NCI-H2227 (cell line): ENCODE data around the gene HLA-DOB.
"Not testable (repeated sequence)": the region's sequence is repeated elsewhere in the genome, so short reads cannot be mapped to it uniquely, and the experiment has no call there.

Experiments
- DNase-seq: peaks from one replicate; lab custom pipeline; 2025; ENCODE audit not compliant: unreplicated experiment; lab: John Stamatoyannopoulos, UW

The HLA-DOB gene

GRCh38 chr6:32815115-32815514 lies 1.7 kb downstream of the HLA-DOB start:
- no peak for DNase-seq

- no peak for DNase-seq
Measured at GRCh38 chr6:32814145-32814544, 2.7 kb downstream of the HLA-DOB start.

- DNase-seq, result no peak
Measured at GRCh38 chr6:32809171-32809570, 7.6 kb downstream of the HLA-DOB start.

- DNase-seq, result no peak
Measured at GRCh38 chr6:32807020-32807580, 9.7 kb downstream of the HLA-DOB start.

- not testable (repeated sequence) for DNase-seq
Measured at GRCh38 chr6:32805404-32805803, 11.4 kb downstream of the HLA-DOB start.

- no peak for DNase-seq
Measured at GRCh38 chr6:32803416-32803815, 13.4 kb downstream of the HLA-DOB start.

- no peak for DNase-seq
Measured at GRCh38 chr6:32799740-32800139, 17.1 kb downstream of the HLA-DOB start.

GRCh38 chr6:32799168-32799567 lies 17.6 kb downstream of the HLA-DOB start:
- no peak for DNase-seq

- peak; percentile 66 for DNase-seq
Measured at GRCh38 chr6:32796848-32797776, 19.7 kb downstream of the HLA-DOB start.

- no peak for DNase-seq
Measured at GRCh38 chr6:32794510-32794909, 22.3 kb downstream of the HLA-DOB start.

GRCh38 chr6:32792901-32793435 lies 23.8 kb downstream of the HLA-DOB start:
- no peak for DNase-seq

GRCh38 chr6:32790306-32790705 lies 26.5 kb downstream of the HLA-DOB start:
- DNase-seq, result no peak

GRCh38 chr6:32785781-32786533 lies 30.8 kb downstream of the HLA-DOB start:
- peak; percentile 62 for DNase-seq

GRCh38 chr6:32782923-32783322 lies 33.9 kb downstream of the HLA-DOB start:
- not testable (repeated sequence) for DNase-seq

GRCh38 chr6:32779036-32779435 lies 37.8 kb downstream of the HLA-DOB start:
- DNase-seq, result no peak

- DNase-seq, result no peak
Measured at GRCh38 chr6:32775071-32775470, 41.7 kb downstream of the HLA-DOB start.

GRCh38 chr6:32774426-32774825 lies 42.4 kb downstream of the HLA-DOB start:
- no peak for DNase-seq

- no peak for DNase-seq
Measured at GRCh38 chr6:32772656-32773055, 44.1 kb downstream of the HLA-DOB start.

GRCh38 chr6:32764048-32764447 lies 52.8 kb downstream of the HLA-DOB start:
- no peak for DNase-seq

- no peak for DNase-seq
Measured at GRCh38 chr6:32763421-32763820, 53.4 kb downstream of the HLA-DOB start, which contains the start of gene HLA-DQB2. TSS of gene HLA-DQB2 (minus strand) at chr6:32763532. CDS start at chr6:32763470, 62 bp downstream.
